K562 (cell line): Measurements from ENCODE around the gene PRR14. TPM values are rescaled to one million over a fixed set of nuclear protein-coding genes. Genes with fewer than 3 reads are reported as not detected.

Experiments used
- ATAC-seq: fragments of 200-7000 bp; cut with Tn5 transposase; 3 replicates; pipeline ENCODE4 v1.9.1; 2020; ENCODE audit warnings: moderate library complexity
- BruUV-seq: library from RNA; stranded (reverse); fragments of 400-500 nt; replicated peaks from 2 replicates; lab custom pipeline; 2021; lab: Mats Ljungman, UMichigan
- CTCF ChIA-PET: fragments of 300-600 bp; formaldehyde crosslinking; extraction: SDS; loops from one replicate; lab custom pipeline; 2021; ENCODE audit warnings: low intra/inter-chr PET ratio; lab: Yijun Ruan, JAX
- POLR2A ChIA-PET: fragments of 300-600, 350-650 bp; sonication (Branson Sonifier 250); formaldehyde crosslinking; extraction: SDS; loops from one replicate; lab custom pipeline; 2021; ENCODE audit warnings: antibody characterized with exemption, inconsistent platforms; lab: Yijun Ruan, JAX
- DNase-seq, 4 experiments: peaks; one replicate each; pipeline versions ENCODE4 v3.0.0 to v3.0.0-alpha.2; 2011 to 2018; ENCODE audit warnings: low spot score in 3 of 4, mixed read lengths in 3 of 4; ENCODE audit errors: extremely low read depth in 1 of 4
- FAIRE-seq: peaks from 2 replicates; lab custom pipeline; 2011; peaks lifted over from hg19 to GRCh38; lab: Jason Lieb, UNC
- H2AFZ ChIP-seq: 2 replicates; pipeline ENCODE4 v1.6.0; 2011; ENCODE audit warnings: low read depth, low read length, control low read depth, inconsistent platforms
- H3K27ac ChIP-seq: fragments of 200-600 bp; 3 replicates; pipeline ENCODE4 v1.8.0; 2011; ENCODE audit warnings: low read depth, mild to moderate bottlenecking, control low read depth, inconsistent platforms, low read length, moderate library complexity, mixed read lengths; ENCODE audit errors: extremely low read depth
- H3K27me3 ChIP-seq, 2 experiments: fragments of 300-600 bp in 1 of 2; 2 replicates in 1 of 2; 3 replicates in 1 of 2; pipeline versions ENCODE4 v1.6.0 to v1.8.0; 2011; ENCODE audit warnings: inconsistent platforms in 2 of 2, low read length in 2 of 2, mild to moderate bottlenecking in 1 of 2, mixed read lengths in 1 of 2, moderate library complexity in 1 of 2; ENCODE audit not compliant: control insufficient read depth in 2 of 2, insufficient read depth in 2 of 2
- H3K36me3 ChIP-seq: fragments of 300-600 bp; 3 replicates; pipeline ENCODE4 v1.8.0; 2011; ENCODE audit warnings: mild to moderate bottlenecking, low read length, inconsistent platforms; ENCODE audit not compliant: control insufficient read depth, insufficient read depth
- H3K4me1 ChIP-seq, 2 experiments: fragments of 200-600 bp in 1 of 2; replicated peaks in 1 of 2; 2 replicates in 1 of 2; 3 replicates in 1 of 2; pipeline versions ENCODE4 v1.5.1 to v1.8.0; 2011; ENCODE audit warnings: inconsistent platforms in 2 of 2, low read length in 2 of 2, mild to moderate bottlenecking in 1 of 2, mixed read lengths in 1 of 2, moderate library complexity in 1 of 2; ENCODE audit not compliant: control insufficient read depth in 2 of 2, insufficient read depth in 2 of 2
- H3K4me2 ChIP-seq: 2 replicates; pipeline ENCODE4 v1.6.1; 2011; ENCODE audit warnings: low read length, control low read depth, inconsistent platforms, mixed read lengths; ENCODE audit not compliant: insufficient read depth
- H3K4me3 ChIP-seq: fragments of 200-600 bp; sonication (generic), shearing (Covaris generic); 2 replicates; pipeline ENCODE4 v1.5.1; 2016; ENCODE audit warnings: control low read depth, inconsistent platforms
- H3K79me2 ChIP-seq: fragments of 200-600 bp; 3 replicates; pipeline ENCODE4 v1.8.0; 2011; ENCODE audit warnings: low read length, inconsistent platforms; ENCODE audit not compliant: control insufficient read depth, insufficient read depth
- H3K9ac ChIP-seq, 2 experiments: 2 replicates each; pipeline versions ENCODE4 v1.6.0 to v1.6.1; 2011; ENCODE audit warnings: low read depth in 2 of 2, low read length in 2 of 2, control low read depth in 1 of 2, inconsistent platforms in 1 of 2, mild to moderate bottlenecking in 1 of 2, mixed read lengths in 1 of 2; ENCODE audit not compliant: insufficient read depth in 1 of 2
- H3K9me1 ChIP-seq: one replicate; pipeline ENCODE4 v1.6.0; 2011; ENCODE audit warnings: inconsistent platforms, mild to moderate bottlenecking, low read length, moderate library complexity; ENCODE audit not compliant: control insufficient read depth, insufficient read depth
- H3K9me3 ChIP-seq: replicated peaks from 2 replicates; pipeline ENCODE4 v1.5.1; 2011; ENCODE audit warnings: low read depth, low read length, inconsistent platforms; ENCODE audit not compliant: control insufficient read depth, insufficient read depth
- H4K20me1 ChIP-seq: replicated peaks from 2 replicates; pipeline ENCODE4 v1.6.1; 2011; ENCODE audit warnings: low read length, inconsistent platforms, mixed read lengths; ENCODE audit not compliant: control insufficient read depth, insufficient read depth
- POLR2G ChIP-seq: fragments of 200-400 bp; formaldehyde crosslinking; IDR thresholded peaks from 2 replicates; pipeline ENCODE4 v1.6.1; 2017; ENCODE audit warnings: low read depth, mild to moderate bottlenecking, antibody characterized with exemption, low read length, moderate library complexity
- PPARD ChIP-seq: fragments of 250-450 bp; sonication (Bioruptor Pico); IDR thresholded peaks from 2 replicates; pipeline ENCODE4 v1.8.0; 2022; ENCODE audit warnings: inconsistent platforms, mild to moderate bottlenecking, moderate library complexity
- RBM15 ChIP-seq: fragments of 200-400 bp; formaldehyde crosslinking; IDR thresholded peaks from 2 replicates; pipeline ENCODE4 v1.6.1; 2018; ENCODE audit warnings: mild to moderate bottlenecking, low read length, moderate library complexity; ENCODE audit not compliant: insufficient read depth
- TRIM24 ChIP-seq, 2 experiments: fragments of 450-650 bp; IDR thresholded peaks; 2 replicates each; pipeline ENCODE4 v1.6.1; 2016
- WGBS: fragments of 100-300 bp; shearing (Covaris generic); methylation state at CpG from one replicate; pipeline ENCODE4 v1.1.6; 2016; ENCODE audit warnings: low coverage, mixed read lengths; ENCODE audit not compliant: insufficient coverage; ENCODE audit errors: missing lambda C conversion rate; 5-methylcytosine and 5-hydroxymethylcytosine counted together
- in situ Hi-C: fragments of 300-500 bp; cut with MboI; formaldehyde crosslinking; loops from 4 replicates; pipeline ENCODE4 v1.15.0; 2018; ENCODE audit warnings: inconsistent platforms, mixed read lengths
- intact Hi-C: fragments of 100-400 bp; cut with micrococcal nuclease; formaldehyde crosslinking; loops from 2 replicates; pipeline ENCODE4 v1.14.2; 2022
- polyA plus RNA-seq, 8 experiments: library from polyadenylated mRNA; depleted of rRNA in 4 of 8; stranded (reverse) in 5 of 8; unstranded in 3 of 8; fragments of >200 nt; fragmentation: Nextera tagmentation in 2 of 8; fragmentation: Illumina TruSeq in 1 of 8; extraction: Ambion mirVana in 2 of 8; extraction: Trizol in 1 of 8; gene quantifications; 2 replicates each; pipeline versions ENCODE4 v1.2.1 to v1.2.3, GENCODE V29; 2011 to 2014; ENCODE audit warnings: inconsistent platforms in 1 of 8, missing spikeins in 1 of 8
- total RNA-seq, 7 experiments: library from RNA; depleted of rRNA in 6 of 7; stranded (reverse); fragments of >200 nt in 6 of 7; fragmentation: Illumina TruSeq in 2 of 7; extraction: Trizol in 2 of 7; gene quantifications; 2 replicates each; pipeline versions ENCODE4 v1.2.1 to v1.2.3, GENCODE V29; 2011 to 2021; ENCODE audit warnings: low replicate concordance in 1 of 7

PRR14 gene
- total and polyA plus RNA-seq, 9 of the 15 experiments (the other 6 are each of a cell fraction or from before 2014, with no cell fraction given), result 2.2 to 63.1 (median 11.5) TPM

DNA sequence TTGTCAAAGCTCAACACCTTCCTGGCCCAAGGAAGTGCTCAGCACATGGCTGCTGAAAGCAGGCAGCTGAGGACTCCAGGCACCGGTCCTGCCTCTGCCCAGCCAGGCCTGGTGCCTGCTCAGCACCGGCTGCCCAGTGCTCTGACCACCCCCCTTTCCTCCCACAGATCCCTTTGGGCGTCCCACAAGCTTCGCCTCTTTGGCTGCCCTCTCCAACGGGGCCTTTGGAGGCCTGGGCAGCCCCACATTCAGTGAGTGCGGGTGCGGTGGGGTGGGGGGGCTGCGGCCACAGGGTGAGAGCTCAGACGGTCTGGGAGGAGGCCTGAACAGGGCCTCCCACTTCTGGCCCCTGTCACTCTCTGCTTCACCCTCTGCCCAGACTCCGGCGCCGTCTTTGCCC, 17.6 kb downstream of the PRR14 start:
- TF ChIP-seq RBM15 (no peak), TRIM24 (IDR thresholded peaks at IDR 0.05) (no peak), PPARD (no peak), POLR2G (peak; percentile 60)
- no TSS peak for BruUV-seq
- in situ Hi-C loops, result no loop called here
- Histone ChIP-seq H3K9me1 (no peaks in the 10 kb centered on the region), H3K9ac (0 out of 4 replicates have a peak overlapping the region, but pooled peaks of 1 of the 2 experiments have one; percentile 56), H3K9me3 (no peaks in the 10 kb centered on the region), H3K4me3 (no peak overlapping the region), H3K4me2 (no peak overlapping the region), H3K4me1 (peaks cover 0 to 23% of the 10 kb centered on the region in 2 experiments; a peak in 2 of 5 replicates), H3K36me3 (peaks cover 72% of the 10 kb centered on the region; the same call in 2 of the 3 replicates), H4K20me1 (0 out of 2 replicates have a peak, but pooled peaks cover 7% of the 10 kb centered on the region), H3K79me2 (peaks cover 6% of the 10 kb centered on the region), H2AFZ (no peak overlapping the region), H3K27me3 (no peaks in the 10 kb centered on the region), H3K27ac (no peak overlapping the region)
- WGBS, result 93% methylated on average over 7 of the region's 12 CpGs
- CTCF ChIA-PET, result no interaction called here
- ATAC-seq (no peak), FAIRE-seq (no peak), DNase-seq (peak in 1 of 4 experiments; percentile 7)
- POLR2A ChIA-PET, result interaction anchor here (0.7 kb wide), 1 partner anchor 297 kb away, joined by 4 read pairs; no protein-coding TSS in a partner anchor
- intact Hi-C loops, result no loop called here
